A673 (cell line): ENCODE results near the gene MICAL1. TPM values are rescaled to one million over a fixed set of nuclear protein-coding genes. Genes with fewer than 3 reads are reported as not detected.
A peak's percentile ranks its signal among the peaks of the same experiment; 100 is the strongest.

Experiments used
- BruUV-seq: library from RNA; stranded (reverse); fragments of 400-500 nt; replicated peaks from 2 replicates; lab custom pipeline; 2021; lab: Mats Ljungman, UMichigan
- CTCF ChIA-PET: fragments of 300-600 bp; sonication (Branson Sonifier 250); formaldehyde crosslinking; loops from one replicate; lab custom pipeline; 2022; ENCODE audit warnings: antibody characterized with exemption; lab: Charles Lee
- POLR2A ChIA-PET: fragments of 300-600 bp; sonication (Branson Sonifier 250); formaldehyde crosslinking; loops from one replicate; lab custom pipeline; 2022; ENCODE audit warnings: antibody characterized with exemption; ENCODE audit not compliant: low non-redundant PET; lab: Charles Lee
- DNase-seq: peaks from one replicate; pipeline ENCODE4 v3.0.0-alpha.2; 2015; ENCODE audit warnings: low spot score
- H3K27ac ChIP-seq: fragments of 200-600 bp; sonication (generic); 2 replicates; pipeline ENCODE4 v1.5.1; 2016; ENCODE audit warnings: mixed run types, low read depth, mild to moderate bottlenecking, mixed read lengths, antibody characterized with exemption, low read length; ENCODE audit not compliant: poor library complexity, severe bottlenecking
- H3K27me3 ChIP-seq: fragments of 200-600 bp; sonication (generic); replicated peaks from 2 replicates; pipeline ENCODE4 v1.6.1; 2017; ENCODE audit warnings: mixed run types, low read depth, mild to moderate bottlenecking, mixed read lengths, antibody characterized with exemption, low read length; ENCODE audit not compliant: insufficient read depth, poor library complexity
- H3K36me3 ChIP-seq: fragments of 200-600 bp; sonication (generic); 2 replicates; pipeline ENCODE4 v1.6.1; 2016; ENCODE audit warnings: mixed run types, mild to moderate bottlenecking, mixed read lengths, antibody characterized with exemption, low read length; ENCODE audit not compliant: insufficient read depth, poor library complexity, severe bottlenecking
- H3K4me1 ChIP-seq: fragments of 200-600 bp; sonication (generic); 2 replicates; pipeline ENCODE4 v1.6.1; 2017; ENCODE audit warnings: mixed run types, mild to moderate bottlenecking, mixed read lengths, antibody characterized with exemption, low read length; ENCODE audit not compliant: insufficient read depth, poor library complexity, severe bottlenecking
- H3K4me3 ChIP-seq: fragments of 200-600 bp; sonication (generic); 2 replicates; pipeline ENCODE4 v1.5.1; 2016; ENCODE audit warnings: low read depth, mixed run types, mild to moderate bottlenecking, mixed read lengths, low read length; ENCODE audit not compliant: poor library complexity, severe bottlenecking
- H3K9me3 ChIP-seq: fragments of 200-600 bp; sonication (generic); 2 replicates; pipeline ENCODE4 v1.6.1; 2016; ENCODE audit warnings: mixed run types, low read depth, mild to moderate bottlenecking, mixed read lengths, antibody characterized with exemption, low read length; ENCODE audit not compliant: poor library complexity, severe bottlenecking
- CTCF ChIP-seq: fragments of 300-800, 200-600 bp; sonication (generic); conservative IDR thresholded peaks from 2 replicates; pipeline ENCODE4 v1.5.1; 2017; ENCODE audit warnings: low read depth, mild to moderate bottlenecking, antibody characterized with exemption, low read length, moderate library complexity, mixed read lengths
- EZH2 ChIP-seq: fragments of 200-600 bp; sonication (generic); IDR thresholded peaks from 2 replicates; pipeline ENCODE4 v1.6.1; 2017; ENCODE audit warnings: borderline replicate concordance, low read depth, mild to moderate bottlenecking, mixed read lengths, antibody characterized with exemption, low read length; ENCODE audit not compliant: poor library complexity, severe bottlenecking
- intact Hi-C: fragments of 100-400 bp; cut with micrococcal nuclease; formaldehyde crosslinking; loops from one replicate; pipeline ENCODE4 v1.10.0; 2022; ENCODE audit not compliant: unreplicated experiment
- total RNA-seq: library from RNA; stranded (reverse); gene quantifications from 2 replicates; pipeline ENCODE4 v1.2.3, GENCODE V29; 2021

Gene MICAL1
- total RNA-seq, 1 experiment from 2014 or later: 4.8 TPM

DNA sequence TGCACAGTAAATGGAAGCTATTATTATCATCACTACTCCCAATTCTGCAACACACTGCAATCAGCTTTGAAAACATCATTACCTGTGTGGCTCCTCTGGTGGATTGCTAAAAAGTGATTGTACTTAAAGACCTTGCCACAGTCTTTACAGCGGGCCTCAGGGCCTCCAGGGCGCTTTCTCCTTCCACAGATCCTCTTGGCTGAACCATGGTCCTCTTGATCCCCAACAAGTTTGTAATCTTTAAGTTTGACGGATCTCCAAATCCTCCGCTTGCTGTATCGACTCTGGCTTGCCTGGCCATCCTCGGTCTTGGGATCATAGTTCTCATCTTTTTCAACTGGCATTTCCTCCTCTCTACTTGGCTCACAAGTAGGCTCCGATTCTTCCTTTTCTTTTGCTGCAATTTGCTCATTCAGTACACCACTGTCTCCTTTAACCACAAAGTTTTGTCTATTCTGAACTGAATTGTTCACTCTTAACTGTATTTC, 25.5 kb upstream of the MICAL1 start:
- no peak overlapping the region for H3K27ac ChIP-seq
- TSS peak; percentile 54 for BruUV-seq
- H3K36me3 ChIP-seq: peaks cover 37% of the 10 kb centered on the region
- no peak overlapping the region for H3K4me3 ChIP-seq
- peaks cover 19% of the 10 kb centered on the region for H3K4me1 ChIP-seq
- TF ChIP-seq CTCF (no peak), EZH2 (no peak)
- DNase-seq: no peak
- POLR2A ChIA-PET: interaction anchor here (0.6 kb wide), 1 partner anchor 328 kb away, joined by 11 read pairs; no protein-coding TSS in a partner anchor
- intact Hi-C loops: no loop called here
- CTCF ChIA-PET: no interaction called here
- H3K9me3 ChIP-seq: no peaks in the 10 kb centered on the region
- H3K27me3 ChIP-seq: no peaks in the 10 kb centered on the region

DNA sequence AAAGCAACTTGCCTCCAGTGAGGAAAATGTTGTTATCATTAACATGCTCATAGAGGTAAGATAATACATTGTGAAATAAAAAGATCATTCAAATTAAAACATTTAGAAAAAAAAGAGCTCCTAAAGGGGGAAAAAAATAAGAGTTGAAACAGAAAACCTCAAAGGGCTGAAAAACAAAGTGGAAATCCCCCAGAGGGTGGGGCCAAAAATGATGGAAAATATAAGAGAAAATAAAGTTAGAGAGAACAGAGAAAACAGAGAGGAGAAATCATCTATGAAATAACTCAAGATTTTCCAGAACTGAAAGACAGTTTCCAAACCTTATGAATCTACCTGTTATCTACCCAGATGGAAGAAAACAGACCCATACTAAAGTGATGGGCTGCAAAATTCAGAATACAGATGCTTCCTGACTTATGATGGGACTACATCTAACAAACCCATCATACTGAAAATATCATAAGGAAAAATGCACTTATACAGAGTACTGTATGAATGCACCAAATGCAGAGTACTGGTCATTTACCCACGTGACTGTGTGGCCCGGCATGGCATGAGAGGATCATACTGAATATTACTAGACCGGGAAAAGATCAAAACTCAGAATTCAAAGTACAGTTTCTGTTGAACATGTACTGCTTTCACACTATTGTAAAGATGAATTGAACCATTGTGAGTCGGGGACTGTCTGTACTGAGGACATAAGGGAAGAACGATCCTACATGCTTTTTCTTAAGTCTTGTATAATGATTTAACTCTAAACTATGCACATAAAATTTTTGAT, 23.5 kb upstream of the MICAL1 start:
- DNase-seq: no peak
- H3K9me3 ChIP-seq: no peaks in the 10 kb centered on the region
- CTCF ChIA-PET: no interaction called here
- BruUV-seq: no TSS peak
- peaks cover 50% of the 10 kb centered on the region for H3K36me3 ChIP-seq
- H3K27me3 ChIP-seq: no peaks in the 10 kb centered on the region
- intact Hi-C loops: no loop called here
- POLR2A ChIA-PET: no interaction called here
- H3K27ac ChIP-seq: no peak overlapping the region
- peak overlapping the region; percentile 15 for H3K4me3 ChIP-seq
- no peak for TF ChIP-seq CTCF
- no peak for TF ChIP-seq EZH2
- peaks cover 16% of the 10 kb centered on the region for H3K4me1 ChIP-seq

DNA sequence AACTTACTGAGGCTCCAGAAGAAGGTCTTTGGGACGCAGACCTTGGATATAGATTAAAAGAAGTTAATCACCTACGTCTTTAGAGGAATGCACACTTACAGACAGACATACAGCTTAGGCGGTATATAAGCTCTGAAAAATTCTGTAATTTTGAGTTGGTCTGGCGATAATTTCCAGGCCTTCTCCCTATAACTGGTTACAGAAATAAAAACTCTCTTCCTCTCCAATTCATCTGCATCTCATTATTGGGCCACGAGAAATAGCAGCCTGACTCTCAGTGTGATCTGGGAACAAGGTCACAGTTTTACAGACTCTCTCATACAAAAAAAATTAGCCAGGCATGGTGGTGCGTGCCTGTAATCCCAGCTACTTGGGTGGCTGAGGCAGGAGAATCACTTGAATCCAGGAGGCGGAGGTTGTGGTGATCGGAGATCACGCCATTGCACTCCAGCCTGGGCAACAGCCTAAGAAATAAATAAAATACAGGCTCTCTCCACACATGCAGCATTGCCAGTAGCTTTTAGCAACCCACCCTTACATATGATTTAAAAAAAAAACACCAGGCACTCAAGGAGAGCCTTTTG, 22.7 kb upstream of the MICAL1 start:
- TF ChIP-seq CTCF: no peak
- TF ChIP-seq EZH2: no peak
- no peaks in the 10 kb centered on the region for H3K27me3 ChIP-seq
- CTCF ChIA-PET: no interaction called here
- no peaks in the 10 kb centered on the region for H3K9me3 ChIP-seq
- H3K4me3 ChIP-seq: peak overlapping the region; percentile 15
- H3K4me1 ChIP-seq: peaks cover 14% of the 10 kb centered on the region
- intact Hi-C loops: no loop called here
- peaks cover 58% of the 10 kb centered on the region for H3K36me3 ChIP-seq
- POLR2A ChIA-PET: no interaction called here
- no TSS peak for BruUV-seq
- DNase-seq: no peak
- H3K27ac ChIP-seq: no peak overlapping the region
